TTC549 (cell line): ENCODE measurements around the gene SFMBT2.

Source experiments
- FAIRE-seq: peaks from 2 replicates; lab custom pipeline; 2012; peaks lifted over from hg19 to GRCh38; lab: Jason Lieb, UNC

Gene SFMBT2

GRCh38 chr10:7363700-7364099 lies 47.1 kb downstream of the SFMBT2 start:
- FAIRE-seq: no peak

GRCh38 chr10:7362471-7362870 lies 48.4 kb downstream of the SFMBT2 start:
- no peak for FAIRE-seq

GRCh38 chr10:7361316-7361715 lies 49.5 kb downstream of the SFMBT2 start:
- no peak for FAIRE-seq

- no peak for FAIRE-seq
Measured at GRCh38 chr10:7359954-7360353, 50.9 kb downstream of the SFMBT2 start.

GRCh38 chr10:7359356-7359755 lies 51.5 kb downstream of the SFMBT2 start:
- no peak for FAIRE-seq

GRCh38 chr10:7357193-7357592 lies 53.6 kb downstream of the SFMBT2 start:
- FAIRE-seq: no peak

GRCh38 chr10:7354330-7355047 lies 56.3 kb downstream of the SFMBT2 start:
- FAIRE-seq: no peak

- no peak for FAIRE-seq
Measured at GRCh38 chr10:7351894-7352293, 58.9 kb downstream of the SFMBT2 start.

GRCh38 chr10:7350541-7351195 lies 60.2 kb downstream of the SFMBT2 start:
- FAIRE-seq: no peak

- FAIRE-seq: no peak
Measured at GRCh38 chr10:7345717-7346116, 65.1 kb downstream of the SFMBT2 start.

- FAIRE-seq: no peak
Measured at GRCh38 chr10:7343040-7343439, 67.8 kb downstream of the SFMBT2 start.

- FAIRE-seq: no peak
Measured at GRCh38 chr10:7340179-7340874, 70.5 kb downstream of the SFMBT2 start.

GRCh38 chr10:7339510-7339909 lies 71.3 kb downstream of the SFMBT2 start:
- FAIRE-seq: no peak

- FAIRE-seq: no peak
Measured at GRCh38 chr10:7338469-7338868, 72.4 kb downstream of the SFMBT2 start.

- FAIRE-seq: no peak
Measured at GRCh38 chr10:7337431-7338171, 73.2 kb downstream of the SFMBT2 start.

- FAIRE-seq: no peak
Measured at GRCh38 chr10:7335977-7336376, 74.9 kb downstream of the SFMBT2 start.

GRCh38 chr10:7334642-7334964 lies 76.2 kb downstream of the SFMBT2 start:
- no peak for FAIRE-seq

GRCh38 chr10:7333961-7334641 lies 76.7 kb downstream of the SFMBT2 start:
- FAIRE-seq: no peak

- no peak for FAIRE-seq
Measured at GRCh38 chr10:7329219-7329618, 81.6 kb downstream of the SFMBT2 start.

- no peak for FAIRE-seq
Measured at GRCh38 chr10:7327885-7328284, 82.9 kb downstream of the SFMBT2 start.

- no peak for FAIRE-seq
Measured at GRCh38 chr10:7322623-7323022, 88.2 kb downstream of the SFMBT2 start.

- FAIRE-seq: no peak
Measured at GRCh38 chr10:7320072-7320471, 90.8 kb downstream of the SFMBT2 start.
